WTC11 (cell line): ENCODE measurements around the gene RPS6KL1. TPM values are rescaled to one million over a fixed set of nuclear protein-coding genes. Genes with fewer than 3 reads are reported as not detected.

ENCODE experiments used
- ATAC-seq: fragments of 200-7000 bp; cut with Tn5 transposase; 2 replicates; pipeline ENCODE4 v1.10.0; 2021; ENCODE audit warnings: mild to moderate bottlenecking, moderate library complexity
- CTCF ChIA-PET: fragments of 300-600 bp; sonication (Branson Sonifier 250); formaldehyde crosslinking; loops from one replicate; lab custom pipeline; 2021; ENCODE audit warnings: antibody characterized with exemption; lab: Charles Lee
- POLR2A ChIA-PET: fragments of 350-600 bp; sonication (Branson Sonifier 250); formaldehyde crosslinking; loops from one replicate; lab custom pipeline; 2021; ENCODE audit warnings: antibody characterized with exemption; lab: Charles Lee
- DNase-seq: peaks from one replicate; pipeline ENCODE4 v3.0.0; 2021; ENCODE audit warnings: low spot score
- H3K27ac Mint-ChIP-seq: 2 replicates; pipeline ENCODE4 v1.8.0; 2021; ENCODE audit warnings: mixed read lengths
- H3K27me3 Mint-ChIP-seq: 2 replicates; pipeline ENCODE4 v1.8.0; 2021; ENCODE audit warnings: low read depth, mild to moderate bottlenecking, moderate library complexity, mixed read lengths
- H3K36me3 Mint-ChIP-seq: 2 replicates; pipeline ENCODE4 v1.8.0; 2021; ENCODE audit warnings: mixed read lengths
- H3K4me1 Mint-ChIP-seq: 2 replicates; pipeline ENCODE4 v1.8.0; 2022; ENCODE audit warnings: mixed read lengths
- H3K4me3 Mint-ChIP-seq: 2 replicates; pipeline ENCODE4 v1.8.0; 2021; ENCODE audit warnings: mild to moderate bottlenecking, moderate library complexity, mixed read lengths
- H3K9me3 Mint-ChIP-seq: 2 replicates; pipeline ENCODE4 v1.8.0; 2021; ENCODE audit warnings: mixed read lengths
- AFF4 ChIP-seq: sonication (generic); formaldehyde crosslinking; IDR thresholded peaks from 2 replicates; pipeline ENCODE4 v1.8.1; 2023; ENCODE audit warnings: mild to moderate bottlenecking, missing genetic modification reagents, borderline replicate concordance
- ATF1 ChIP-seq: sonication (generic); formaldehyde crosslinking; IDR thresholded peaks from 2 replicates; pipeline ENCODE4 v1.8.1; 2023; ENCODE audit warnings: mild to moderate bottlenecking, moderate library complexity, missing genetic modification reagents
- ATF3 ChIP-seq: sonication (generic); formaldehyde crosslinking; conservative IDR thresholded peaks from 2 replicates; pipeline ENCODE4 v1.8.1; 2022; ENCODE audit warnings: mild to moderate bottlenecking, missing genetic modification reagents
- CBFB ChIP-seq: sonication (generic); formaldehyde crosslinking; IDR thresholded peaks from 2 replicates; pipeline ENCODE4 v1.8.1; 2022; ENCODE audit warnings: mild to moderate bottlenecking, low read depth, missing genetic modification reagents
- FOXK1 ChIP-seq: sonication (generic); formaldehyde crosslinking; IDR thresholded peaks from 2 replicates; pipeline ENCODE4 v1.8.0; 2022; ENCODE audit warnings: mild to moderate bottlenecking, moderate library complexity, missing genetic modification reagents
- JAZF1 ChIP-seq: fragments of 250-450 bp; sonication (Bioruptor Pico); IDR thresholded peaks from 2 replicates; pipeline ENCODE4 v1.9.0; 2021; ENCODE audit warnings: moderate library complexity, mild to moderate bottlenecking, inconsistent platforms
- JUN ChIP-seq: sonication (generic); formaldehyde crosslinking; IDR thresholded peaks from 2 replicates; pipeline ENCODE4 v1.8.0; 2023; ENCODE audit warnings: mild to moderate bottlenecking, missing genetic modification reagents
- NFE2L1 ChIP-seq: sonication (generic); formaldehyde crosslinking; IDR thresholded peaks from 2 replicates; pipeline ENCODE4 v1.8.1; 2023; ENCODE audit warnings: missing genetic modification reagents
- NR2C2 ChIP-seq: sonication (generic); formaldehyde crosslinking; IDR thresholded peaks from 2 replicates; pipeline ENCODE4 v1.8.0; 2022; ENCODE audit warnings: mild to moderate bottlenecking, missing genetic modification reagents
- PRDM15 ChIP-seq: sonication (generic); formaldehyde crosslinking; IDR thresholded peaks from 2 replicates; pipeline ENCODE4 v1.8.0; 2022; ENCODE audit warnings: missing genetic modification reagents
- RORB ChIP-seq: fragments of 250-450 bp; sonication (Bioruptor Pico); IDR thresholded peaks from 2 replicates; pipeline ENCODE4 v1.9.0; 2021; ENCODE audit warnings: mild to moderate bottlenecking
- SOX15 ChIP-seq: fragments of 250-450 bp; sonication (Bioruptor Pico); IDR thresholded peaks from 2 replicates; pipeline ENCODE4 v1.9.0; 2021; ENCODE audit warnings: mild to moderate bottlenecking
- USF2 ChIP-seq: sonication (generic); formaldehyde crosslinking; IDR thresholded peaks from 2 replicates; pipeline ENCODE4 v1.8.1; 2023; ENCODE audit warnings: mild to moderate bottlenecking, missing genetic modification reagents, moderate library complexity
- ZNF121 ChIP-seq: sonication (generic); formaldehyde crosslinking; IDR thresholded peaks from 2 replicates; pipeline ENCODE4 v1.8.0; 2023; ENCODE audit warnings: missing genetic modification reagents
- ZNF138 ChIP-seq: sonication (generic); formaldehyde crosslinking; conservative IDR thresholded peaks from 2 replicates; pipeline ENCODE4 v1.8.1; 2022; ENCODE audit warnings: mild to moderate bottlenecking, moderate library complexity, missing genetic modification reagents
- ZNF396 ChIP-seq: fragments of 250-450 bp; sonication (Bioruptor Pico); IDR thresholded peaks from 2 replicates; pipeline ENCODE4 v1.8.0; 2021; ENCODE audit warnings: mild to moderate bottlenecking, moderate library complexity, borderline replicate concordance
- ZNF532 ChIP-seq: fragments of 250-450 bp; sonication (Bioruptor Pico); IDR thresholded peaks from 2 replicates; pipeline ENCODE4 v1.9.0; 2021; ENCODE audit warnings: mild to moderate bottlenecking, borderline replicate concordance
- total RNA-seq: library from RNA; stranded (reverse); gene quantifications from 3 replicates; pipeline ENCODE4 v1.2.3, GENCODE V29; 2021

Gene RPS6KL1
- total RNA-seq, 1 experiment from 2014 or later = 10.6 TPM

GRCh38 chr14:74905595-74906142 lies 17.4 kb downstream of the RPS6KL1 start (continued):
- no peak for TF ChIP-seq AFF4 (CRISPR knock-in tag)
- no peak for TF ChIP-seq FOXK1
- TF ChIP-seq ZNF138 (CRISPR knock-in tag) = no peak
- no peak for TF ChIP-seq ZNF396
- no peak for TF ChIP-seq ZNF121 (CRISPR knock-in tag)
- peak; percentile 65 for TF ChIP-seq USF2
- TF ChIP-seq, all 79 proteins: peak for 6

- CTCF ChIA-PET = interaction anchor here (0.7 to 5.0 kb wide), 39 partner anchors 8 to 292 kb away, joined by 3 to 241 read pairs (median 5); partner anchors contain the start of genes ACYP1, DLST, RPS6KL1 and YLPM1
- no peak overlapping the region for H3K27ac Mint-ChIP-seq
- POLR2A ChIA-PET = interaction anchor here (1.7 kb wide), 1 partner anchor 44 kb away, joined by 9 read pairs; no protein-coding TSS in a partner anchor
- peaks cover 13% of the 10 kb centered on the region for H3K4me1 Mint-ChIP-seq
- DNase-seq (no peak), ATAC-seq (no peak)
- peaks cover 38% of the 10 kb centered on the region for H3K36me3 Mint-ChIP-seq
- H3K27me3 Mint-ChIP-seq = no peaks in the 10 kb centered on the region
- no peak overlapping the region for H3K4me3 Mint-ChIP-seq
- no peak for TF ChIP-seq ATF3
- TF ChIP-seq SOX15 (CRISPR knock-in tag) = no peak
- TF ChIP-seq ZNF532 = no peak
- no peak for TF ChIP-seq ATF1 (CRISPR knock-in tag)
- no peak for TF ChIP-seq CBFB
- TF ChIP-seq NR2C2 (CRISPR knock-in tag) = no peak
- no peak for TF ChIP-seq JUN
- TF ChIP-seq NFE2L1 (CRISPR knock-in tag) = no peak
- no peak for TF ChIP-seq RORB
- no peak for TF ChIP-seq JAZF1 (CRISPR knock-in tag)
- TF ChIP-seq PRDM15 = no peak
- no peaks in the 10 kb centered on the region for H3K9me3 Mint-ChIP-seq
Measured at GRCh38 chr14:74904635-74905503, 18.2 kb downstream of the RPS6KL1 start.
